Stomach (tissue), 9 donors: Measurements from ENCODE around the gene TTN. TPM values are rescaled to one million over a fixed set of nuclear protein-coding genes. Genes with fewer than 3 reads are reported as not detected.

Source experiments
- DNase-seq, 2 donors: peaks; one replicate each; pipeline versions ENCODE4 v3.0.0 to v3.0.0-alpha.2; 2013 to 2019
- H3K27ac ChIP-seq, 5 donors: fragments of 200-600 bp in 4 of 5; sonication (generic) in 4 of 5; one replicate each; pipeline ENCODE4 v1.5.1; 2013 to 2019; ENCODE audit warnings: mild to moderate bottlenecking in 1 of 5, moderate library complexity in 1 of 5
- H3K27me3 ChIP-seq, 3 donors: fragments of 200-600 bp; sonication (generic); one replicate each; pipeline ENCODE4 v1.5.1; 2017 to 2019; ENCODE audit warnings: mixed run types in 1 of 3
- H3K36me3 ChIP-seq, 4 donors: fragments of 200-600 bp; sonication (generic); 1 replicate in 3 of 4; 2 replicates in 1 of 4; pipeline ENCODE4 v1.5.1; 2016 to 2019
- H3K4me1 ChIP-seq, 4 donors: fragments of 200-600 bp; sonication (generic); one replicate each; pipeline ENCODE4 v1.5.1; 2016 to 2019
- H3K4me3 ChIP-seq, 4 donors: fragments of 200-600 bp; sonication (generic) in 3 of 4; one replicate each; pipeline ENCODE4 v1.5.1; 2016 to 2019; ENCODE audit warnings: mild to moderate bottlenecking in 1 of 4
- H3K9me3 ChIP-seq, 4 donors: fragments of 200-600 bp; sonication (generic); one replicate each; pipeline ENCODE4 v1.5.1; 2016 to 2019
- CTCF ChIP-seq, 7 experiments: fragments of 450-650 bp in 4 of 7; fragments of 200-600 bp in 3 of 7; sonication (generic) in 3 of 7; IDR thresholded peaks; one replicate each; pipeline ENCODE4 v1.5.1; 2016 to 2019; ENCODE audit warnings: antibody characterized with exemption in 7 of 7, control low read depth in 2 of 7, mild to moderate bottlenecking in 1 of 7
- EP300 ChIP-seq: sonication (generic); formaldehyde crosslinking; IDR thresholded peaks from one replicate; pipeline ENCODE4 v1.6.1; 2017; ENCODE audit warnings: antibody characterized with exemption
- POLR2A ChIP-seq, 4 donors: fragments of 450-650 bp; IDR thresholded peaks; one replicate each; pipeline ENCODE4 v1.6.1; 2016; ENCODE audit warnings: antibody characterized with exemption in 4 of 4, control low read depth in 2 of 4, mild to moderate bottlenecking in 1 of 4, moderate library complexity in 1 of 4
- POLR2AphosphoS5 ChIP-seq, 3 donors: sonication (generic); formaldehyde crosslinking; IDR thresholded peaks; one replicate each; pipeline ENCODE4 v1.6.1; 2016; ENCODE audit warnings: antibody characterized with exemption in 3 of 3
- WGBS, 5 donors: extraction: QIAGEN DNeasy Blood & Tissue Kit in 3 of 5; methylation state at CpG; one replicate each; pipeline versions ENCODE4 v1.1.5 to v1.1.7; 2013 to 2018; 5-methylcytosine and 5-hydroxymethylcytosine counted together
- intact Hi-C: fragments of 100-400 bp; cut with DNase I; formaldehyde crosslinking; loops from one replicate; pipeline ENCODE4 v1.15.1; 2023; ENCODE audit warnings: low total_unique reads
- polyA plus RNA-seq, 3 donors: library from polyadenylated mRNA; stranded (reverse); fragments of 200-250 nt; gene quantifications; one replicate each; pipeline ENCODE4 v1.2.3, GENCODE V29; 2013
- total RNA-seq, 5 donors: library from RNA; depleted of rRNA; stranded (reverse); fragments of >200 nt; gene quantifications; one replicate each; pipeline versions ENCODE4 v1.1.0 to v1.2.3, GENCODE V29; 2014 to 2016
- donor health status: healthy with polysubstance abuse.
- donor health status: Bipolar disorder and iron deficiency.
- donor health status: healthy.

The TTN gene
- total and polyA plus RNA-seq, 8 donors, result 0.03 to 12.8 (median 2.2) TPM

DNA sequence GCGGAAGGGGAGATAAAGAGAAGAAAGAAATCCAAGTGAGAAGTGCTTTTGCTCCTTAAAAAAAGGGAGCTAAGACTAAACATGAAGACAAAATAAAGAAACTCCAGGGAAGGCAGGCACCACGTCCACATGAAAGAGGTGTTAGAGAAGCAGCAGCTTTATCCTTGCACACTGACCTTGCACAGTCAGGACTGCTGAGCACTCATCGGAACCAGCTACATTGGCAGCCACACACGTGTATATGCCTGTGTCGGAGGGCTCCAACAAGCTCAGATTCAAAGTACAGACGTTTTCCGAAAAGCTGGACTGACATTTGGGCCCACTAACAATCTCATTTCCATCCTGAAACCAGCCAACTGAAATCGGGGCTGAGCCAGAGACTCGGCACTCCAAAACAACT lies 88.2 kb downstream of the TTN start:
- Histone ChIP-seq H3K27me3 (no peaks in the 10 kb centered on the region), H3K36me3 (no peaks in the 10 kb centered on the region), H3K4me3 (no peak overlapping the region), H3K4me1 (no peaks in the 10 kb centered on the region), H3K9me3 (no peaks in the 10 kb centered on the region), H3K27ac (no peak overlapping the region)
- 85 to 91% (median 88%) methylated on average over 9 of the region's 9 CpGs for WGBS, 5 donors
- DNase-seq, result no peak
- intact Hi-C loops, result no loop called here
- TF ChIP-seq POLR2A (IDR thresholded peaks at IDR 0.05) (no peak), POLR2AphosphoS5 (IDR thresholded peaks at IDR 0.05) (no peak), EP300 (no peak), CTCF (IDR thresholded peaks at IDR 0.05) (no peak)

- intact Hi-C loops, result no loop called here
- 44 to 56% (median 51%) methylated on average over 2 of the region's 2 CpGs for WGBS, 5 donors
- H3K4me1 ChIP-seq, result no peaks in the 10 kb centered on the region
- DNase-seq, result no peak
- no peak overlapping the region for H3K27ac ChIP-seq
- H3K36me3 ChIP-seq, result no peaks in the 10 kb centered on the region
- no peak overlapping the region for H3K4me3 ChIP-seq
- no peaks in the 10 kb centered on the region for H3K9me3 ChIP-seq
- H3K27me3 ChIP-seq, result no peaks in the 10 kb centered on the region
- TF ChIP-seq POLR2AphosphoS5 (IDR thresholded peaks at IDR 0.05), result no peak
- no peak for TF ChIP-seq POLR2A (IDR thresholded peaks at IDR 0.05)
- TF ChIP-seq CTCF (IDR thresholded peaks at IDR 0.05), result no peak
- TF ChIP-seq EP300, result no peak
Observed at GRCh38 chr2:178718283-178718682, 88.9 kb downstream of the TTN start.

GRCh38 chr2:178716394-178716793 lies 90.8 kb downstream of the TTN start:
- Histone ChIP-seq H3K36me3 (no peaks in the 10 kb centered on the region), H3K27ac (no peak overlapping the region), H3K9me3 (no peaks in the 10 kb centered on the region), H3K4me3 (no peak overlapping the region), H3K4me1 (no peaks in the 10 kb centered on the region), H3K27me3 (no peaks in the 10 kb centered on the region)
- DNase-seq, result no peak
- WGBS, 5 donors, result 92 to 94% (median 93%) methylated on average over 2 of the region's 2 CpGs
- no peak for TF ChIP-seq POLR2A (IDR thresholded peaks at IDR 0.05)
- TF ChIP-seq CTCF (IDR thresholded peaks at IDR 0.05), result no peak
- no peak for TF ChIP-seq EP300
- no peak for TF ChIP-seq POLR2AphosphoS5 (IDR thresholded peaks at IDR 0.05)
- intact Hi-C loops, result no loop called here

- H3K36me3 ChIP-seq, result no peaks in the 10 kb centered on the region
- WGBS, 5 donors, result 86 to 91% (median 90%) methylated on average over 6 of the region's 6 CpGs
Observed at GRCh38 chr2:178715366-178715765, 91.9 kb downstream of the TTN start.

More at GRCh38 chr2:178715366-178715765, 91.9 kb downstream of the TTN start:
- H3K27ac ChIP-seq, result no peak overlapping the region
- no peaks in the 10 kb centered on the region for H3K4me1 ChIP-seq
- no peak overlapping the region for H3K4me3 ChIP-seq
- no peak for DNase-seq
- intact Hi-C loops, result no loop called here
- TF ChIP-seq EP300 (no peak), POLR2AphosphoS5 (IDR thresholded peaks at IDR 0.05) (no peak), CTCF (IDR thresholded peaks at IDR 0.05) (no peak), POLR2A (IDR thresholded peaks at IDR 0.05) (no peak)
- H3K27me3 ChIP-seq, result no peaks in the 10 kb centered on the region
- H3K9me3 ChIP-seq, result no peaks in the 10 kb centered on the region
